IPS-20b (cell line): Measurements from ENCODE around the gene BCL6B.
"Not testable (repeated sequence)": the region's sequence is repeated elsewhere in the genome, so short reads cannot be mapped to it uniquely, and the experiment has no call there.

ENCODE experiments used
- H3K27ac ChIP-seq: one replicate; pipeline ENCODE4 v1.5.1; 2013; ENCODE audit warnings: low read length
- H3K27me3 ChIP-seq: 2 replicates; pipeline ENCODE4 v1.6.1; 2013; ENCODE audit warnings: mild to moderate bottlenecking, low read length, inconsistent platforms; ENCODE audit not compliant: insufficient read depth
- H3K36me3 ChIP-seq: 2 replicates; pipeline ENCODE4 v1.6.1; 2013; ENCODE audit warnings: low read depth, mild to moderate bottlenecking, inconsistent platforms, low read length, moderate library complexity; ENCODE audit not compliant: insufficient read depth
- H3K4me1 ChIP-seq: 2 replicates; pipeline ENCODE4 v1.6.1; 2013; ENCODE audit warnings: mild to moderate bottlenecking, control low read depth, inconsistent platforms, low read length, moderate library complexity; ENCODE audit not compliant: insufficient read depth
- H3K4me3 ChIP-seq: 2 replicates; pipeline ENCODE4 v1.5.1; 2013; ENCODE audit warnings: mild to moderate bottlenecking, low read length, inconsistent platforms
- H3K9ac ChIP-seq: 2 replicates; pipeline ENCODE4 v1.6.1; 2013; ENCODE audit warnings: low read depth, mild to moderate bottlenecking, inconsistent platforms, low read length, moderate library complexity
- H3K9me3 ChIP-seq: 2 replicates; pipeline ENCODE4 v1.6.1; 2013; ENCODE audit warnings: mild to moderate bottlenecking, low read depth, low read length, inconsistent platforms; ENCODE audit not compliant: insufficient read depth

Gene BCL6B, protein sequence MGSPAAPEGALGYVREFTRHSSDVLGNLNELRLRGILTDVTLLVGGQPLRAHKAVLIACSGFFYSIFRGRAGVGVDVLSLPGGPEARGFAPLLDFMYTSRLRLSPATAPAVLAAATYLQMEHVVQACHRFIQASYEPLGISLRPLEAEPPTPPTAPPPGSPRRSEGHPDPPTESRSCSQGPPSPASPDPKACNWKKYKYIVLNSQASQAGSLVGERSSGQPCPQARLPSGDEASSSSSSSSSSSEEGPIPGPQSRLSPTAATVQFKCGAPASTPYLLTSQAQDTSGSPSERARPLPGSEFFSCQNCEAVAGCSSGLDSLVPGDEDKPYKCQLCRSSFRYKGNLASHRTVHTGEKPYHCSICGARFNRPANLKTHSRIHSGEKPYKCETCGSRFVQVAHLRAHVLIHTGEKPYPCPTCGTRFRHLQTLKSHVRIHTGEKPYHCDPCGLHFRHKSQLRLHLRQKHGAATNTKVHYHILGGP

GRCh38 chr17:7022781-7023571 is at the start of gene BCL6B:
BCL6B (plus strand) TSS chr17:7023050; CDS start chr17:7023672, 622 bp downstream.
- H3K4me3 ChIP-seq: peak within 1 kb of the TSS; percentile 75
- no peaks in the 10 kb centered on the region for H3K9me3 ChIP-seq
- no peaks in the 10 kb centered on the region; the same call in 1 of the 2 replicates for H3K4me1 ChIP-seq

DNA sequence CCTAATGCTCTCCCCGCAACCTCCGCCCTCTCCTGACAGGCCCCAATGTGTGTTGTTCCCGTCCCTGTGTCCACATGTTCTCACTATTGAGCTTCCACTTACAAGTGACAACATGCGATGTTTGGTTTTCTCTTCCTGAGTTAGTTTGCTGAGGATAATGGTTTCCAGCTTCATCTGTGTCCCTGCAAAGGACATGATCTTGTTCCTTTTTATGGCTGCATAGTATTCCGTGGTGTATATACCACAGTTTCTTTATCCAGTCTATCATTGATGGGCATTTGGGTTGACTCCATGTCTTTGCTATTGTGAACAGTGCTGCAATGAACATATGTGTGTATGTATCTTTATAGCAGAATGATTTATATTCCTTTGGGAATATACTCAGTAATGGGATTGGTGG is 43.4 kb upstream of the BCL6B start:
- H3K9me3 ChIP-seq, H3K9ac ChIP-seq, H3K36me3 ChIP-seq, H3K4me3 ChIP-seq, H3K4me1 ChIP-seq, H3K27me3 ChIP-seq, H3K27ac ChIP-seq: not testable (repeated sequence)

More at GRCh38 chr17:7022781-7023571, at the start of gene BCL6B:
- H3K27ac ChIP-seq: no peak within 1 kb of the TSS
- peak within 1 kb of the TSS; percentile 60; the same call in 1 of the 2 replicates for H3K9ac ChIP-seq
- H3K36me3 ChIP-seq: peaks cover 6% of the 10 kb centered on the region; the same call in 1 of the 2 replicates
- peaks cover 41% of the 10 kb centered on the region for H3K27me3 ChIP-seq

- Histone ChIP-seq H3K27ac (no peak overlapping the region), H3K9me3 (no peaks in the 10 kb centered on the region), H3K36me3 (no peaks in the 10 kb centered on the region), H3K4me1 (no peaks in the 10 kb centered on the region), H3K27me3 (no peaks in the 10 kb centered on the region), H3K4me3 (no peak overlapping the region), H3K9ac (no peak overlapping the region)
Observed at GRCh38 chr17:6981426-6981825, 41.4 kb upstream of the BCL6B start.

DNA sequence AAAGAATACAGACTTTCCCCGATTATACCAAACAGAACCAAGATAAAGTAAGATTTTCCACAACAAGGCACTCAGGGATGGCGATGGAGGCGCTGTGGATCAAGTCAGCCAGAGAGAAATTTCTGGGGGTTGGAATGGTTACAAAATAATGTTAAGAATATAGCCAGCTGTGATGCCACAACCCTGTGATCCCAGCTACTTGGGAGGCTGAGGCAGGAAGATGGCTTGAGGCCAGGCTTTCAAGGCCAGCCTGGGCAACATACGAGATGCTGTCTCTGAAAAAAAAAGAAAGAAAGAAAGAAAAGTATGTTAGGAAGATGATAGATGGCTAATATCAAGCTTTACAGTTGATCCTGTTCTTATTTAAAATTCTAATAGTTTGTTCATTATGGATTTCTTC is 37.6 kb upstream of the BCL6B start:
- Histone ChIP-seq H3K9me3 (no peaks in the 10 kb centered on the region), H3K27ac (no peak overlapping the region), H3K4me1 (no peaks in the 10 kb centered on the region), H3K9ac (no peak overlapping the region), H3K36me3 (no peaks in the 10 kb centered on the region), H3K27me3 (no peaks in the 10 kb centered on the region), H3K4me3 (no peak overlapping the region)

- no peaks in the 10 kb centered on the region for H3K27me3 ChIP-seq
- no peak overlapping the region for H3K9ac ChIP-seq
- no peak overlapping the region for H3K27ac ChIP-seq
- no peak overlapping the region for H3K4me3 ChIP-seq
- H3K9me3 ChIP-seq: no peaks in the 10 kb centered on the region
- H3K36me3 ChIP-seq: no peaks in the 10 kb centered on the region
- no peaks in the 10 kb centered on the region for H3K4me1 ChIP-seq
Observed at GRCh38 chr17:6986676-6987075, 36.2 kb upstream of the BCL6B start.

- no peaks in the 10 kb centered on the region for H3K9me3 ChIP-seq
- no peak overlapping the region for H3K27ac ChIP-seq
- no peaks in the 10 kb centered on the region for H3K4me1 ChIP-seq
- H3K4me3 ChIP-seq: no peak overlapping the region
- H3K36me3 ChIP-seq: no peaks in the 10 kb centered on the region
- H3K27me3 ChIP-seq: peaks cover 6% of the 10 kb centered on the region
- H3K9ac ChIP-seq: no peak overlapping the region
Observed at GRCh38 chr17:6989779-6990178, 33.1 kb upstream of the BCL6B start.

DNA sequence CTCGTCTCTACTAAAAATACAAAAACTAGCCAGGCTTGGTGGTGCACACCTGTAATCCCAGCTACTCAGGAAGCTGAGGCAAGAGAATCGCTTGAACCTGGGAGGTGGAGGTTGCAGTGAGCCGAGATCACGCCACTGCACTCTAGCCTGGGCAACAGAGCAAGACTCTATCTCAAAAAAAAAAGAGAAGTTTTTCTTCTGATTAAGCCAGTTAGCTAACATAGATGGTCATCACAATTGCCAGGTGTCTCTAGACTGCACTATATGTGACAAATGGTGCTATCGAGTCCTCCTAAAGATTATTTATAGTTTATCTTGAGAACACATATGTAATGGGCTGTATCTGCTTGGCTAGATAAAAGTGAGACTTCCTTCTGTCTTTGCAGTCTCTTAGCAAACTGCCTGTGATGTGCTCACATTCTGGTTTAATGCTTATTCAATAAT is 29.2 kb upstream of the BCL6B start:
- peaks cover 31% of the 10 kb centered on the region for H3K27me3 ChIP-seq

GRCh38 chr17:6994118-6994598 is 28.7 kb upstream of the BCL6B start:
- H3K4me3 ChIP-seq: no peak overlapping the region
- no peaks in the 10 kb centered on the region for H3K4me1 ChIP-seq
- peaks cover 4% of the 10 kb centered on the region; the same call in 1 of the 2 replicates for H3K36me3 ChIP-seq
- H3K9me3 ChIP-seq: no peaks in the 10 kb centered on the region
- no peak overlapping the region for H3K27ac ChIP-seq
- H3K27me3 ChIP-seq: peaks cover 31% of the 10 kb centered on the region
- H3K9ac ChIP-seq: no peak overlapping the region

More for the DNA sequence above, 29.2 kb upstream of the BCL6B start:
- not testable (repeated sequence) for H3K36me3 ChIP-seq, H3K4me3 ChIP-seq, H3K27ac ChIP-seq, H3K9ac ChIP-seq, H3K4me1 ChIP-seq, H3K9me3 ChIP-seq

DNA sequence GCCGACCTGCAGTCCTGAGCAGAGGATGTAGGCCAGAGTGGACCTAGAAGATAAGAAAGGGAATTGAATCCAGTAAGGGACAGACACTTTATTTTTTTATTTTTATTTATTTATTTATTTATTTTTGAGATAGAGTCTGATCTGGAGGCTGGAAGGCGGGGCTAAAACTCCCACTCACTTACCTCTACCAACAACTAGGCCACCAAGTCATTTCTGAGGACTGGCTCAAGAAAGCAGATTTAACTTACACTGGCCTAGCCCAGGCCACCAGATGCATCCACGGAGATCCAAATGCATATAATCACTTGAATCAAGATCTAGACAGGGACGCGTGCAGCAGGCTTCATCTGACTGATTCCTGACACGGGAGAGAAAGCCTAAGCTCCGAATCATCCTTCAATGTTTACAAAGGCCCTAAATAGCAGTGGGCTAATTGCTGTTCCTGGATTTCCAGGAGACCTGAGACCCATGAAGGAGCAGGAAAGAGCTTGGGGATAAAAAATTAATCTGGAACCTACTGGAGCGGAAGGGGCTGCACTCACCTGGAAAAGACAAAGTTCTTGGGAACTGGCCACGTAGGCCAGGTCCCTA is 28.1 kb upstream of the BCL6B start:
- Histone ChIP-seq H3K4me1 (no peaks in the 10 kb centered on the region), H3K9me3 (no peaks in the 10 kb centered on the region), H3K27me3 (peaks cover 31% of the 10 kb centered on the region), H3K36me3 (peaks cover 10% of the 10 kb centered on the region; the same call in 1 of the 2 replicates), H3K9ac (no peak overlapping the region), H3K27ac (no peak overlapping the region), H3K4me3 (no peak overlapping the region)

- Histone ChIP-seq H3K27ac (no peak within 1 kb of the TSS), H3K4me1 (no peaks in the 10 kb centered on the region), H3K9me3 (no peaks in the 10 kb centered on the region), H3K27me3 (peaks cover 31% of the 10 kb centered on the region), H3K4me3 (peak within 1 kb of the TSS; percentile 72), H3K9ac (peak within 1 kb of the TSS; percentile 45; the same call in 1 of the 2 replicates), H3K36me3 (peaks cover 12% of the 10 kb centered on the region; the same call in 1 of the 2 replicates)
Observed at GRCh38 chr17:6995500-6996255, 27.2 kb upstream of the BCL6B start, which contains the start of gene ALOX12. ALOX12 (plus strand) TSS chr17:6996049; CDS start chr17:6996118, 69 bp downstream.
